GM20000 (cell line): Measurements from ENCODE around the gene RMP24.

ENCODE experiments used
- DNase-seq: peaks from one replicate; pipeline ENCODE4 v3.0.0; 2012; ENCODE audit warnings: low spot score
- CTCF ChIP-seq: IDR thresholded peaks from 2 replicates; pipeline ENCODE4 v1.5.1; 2012; ENCODE audit warnings: mild to moderate bottlenecking, control low read depth; ENCODE audit errors: extremely low read depth, missing control alignments

Gene RMP24

DNA sequence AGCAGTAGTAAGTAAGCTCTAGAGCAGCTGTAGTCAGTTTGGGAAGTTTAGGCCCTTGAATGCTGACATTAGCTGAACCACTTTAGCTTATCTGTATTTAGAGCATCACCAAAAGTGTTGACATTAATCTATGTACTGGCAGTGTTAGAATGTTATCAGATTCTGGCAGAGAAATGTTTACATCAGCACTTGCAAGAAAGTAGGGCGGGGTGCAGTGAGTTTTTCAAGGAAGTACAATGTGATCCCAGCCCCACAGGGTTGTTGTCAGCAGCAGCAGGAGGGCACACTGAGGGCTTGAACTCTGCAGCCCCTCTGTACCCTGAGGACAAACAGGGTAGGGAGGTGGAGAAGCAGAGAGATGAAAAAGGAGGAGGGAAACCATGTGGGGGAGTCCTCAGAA, 35.5 kb upstream of the RMP24 start:
- TF ChIP-seq CTCF = no peak

DNA sequence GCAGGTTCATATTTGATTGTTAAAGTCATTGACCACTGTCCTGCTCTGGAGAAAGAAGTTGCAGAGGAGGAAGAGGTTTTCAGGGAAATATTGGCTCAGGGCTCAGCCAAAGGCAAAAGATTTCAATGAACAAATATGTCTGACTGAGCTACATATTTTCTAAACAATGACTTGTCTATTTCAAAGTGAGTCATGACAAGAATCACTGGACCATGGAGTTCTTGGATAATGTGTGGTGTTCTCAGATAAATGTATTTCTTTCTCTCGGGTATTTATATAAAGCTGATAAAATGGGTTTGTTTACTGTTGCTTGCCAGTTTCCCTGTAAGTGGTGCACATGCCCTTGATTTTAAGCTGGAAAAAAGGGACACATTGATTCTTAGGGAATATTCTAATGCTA, 34.3 kb upstream of the RMP24 start:
- no peak for DNase-seq
- TF ChIP-seq CTCF = no peak

More for the DNA sequence above, 35.5 kb upstream of the RMP24 start:
- DNase-seq = no peak

DNA sequence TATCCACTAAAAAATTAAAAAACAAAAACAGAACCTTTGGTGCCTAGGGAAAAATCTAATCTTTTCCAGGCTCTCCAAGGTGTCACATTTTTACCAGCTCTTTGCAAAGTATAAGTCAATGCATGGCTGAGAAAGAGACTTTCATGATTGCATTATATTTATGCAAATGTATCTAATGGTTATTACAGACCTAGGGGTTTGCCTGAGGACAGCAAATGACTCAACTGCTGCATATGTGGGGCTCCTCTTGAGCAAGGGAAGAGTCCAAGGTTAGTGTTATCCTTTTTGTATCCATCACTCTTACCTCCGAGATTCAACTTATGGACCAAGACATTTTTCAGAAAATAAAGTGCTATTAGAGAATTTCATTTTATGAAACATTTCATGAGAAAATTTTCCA, 33.9 kb upstream of the RMP24 start:
- no peak for TF ChIP-seq CTCF
- DNase-seq = no peak

- no peak for DNase-seq
- TF ChIP-seq CTCF = no peak
Observed at GRCh38 chr18:35939138-35939537, 33.3 kb upstream of the RMP24 start.

GRCh38 chr18:35941299-35941698, 31.2 kb upstream of the RMP24 start:
- no peak for DNase-seq

GRCh38 chr18:35942133-35942532, 30.3 kb upstream of the RMP24 start:
- DNase-seq = no peak
- no peak for TF ChIP-seq CTCF

More at GRCh38 chr18:35941299-35941698, 31.2 kb upstream of the RMP24 start:
- no peak for TF ChIP-seq CTCF

GRCh38 chr18:35942661-35943060, 29.8 kb upstream of the RMP24 start:
- no peak for TF ChIP-seq CTCF

More at GRCh38 chr18:35942661-35943060, 29.8 kb upstream of the RMP24 start:
- no peak for DNase-seq
